Activated T-helper 2 cell treated with anti-CD3 and anti-CD28 coated beads, Interferon-gamma antibody, Interleukin-2, Interleukin-4, amounts not matched to agents 10 μg/mL and 5 μg/mL and 100 μg/mL, durations not matched to agents 14 hours and 24 hours and 36 hours (primary cell): Measurements from ENCODE around the gene TOGARAM1. TPM values are rescaled to one million over a fixed set of nuclear protein-coding genes. Genes with fewer than 3 reads are reported as not detected.

ENCODE experiments used
- DNase-seq: peaks from one replicate; pipeline ENCODE4 v3.0.0; 2021; ENCODE audit warnings: low spot score
- H3K27ac Mint-ChIP-seq: one replicate; pipeline ENCODE4 v1.8.0; 2021; ENCODE audit warnings: mixed read lengths
- H3K27me3 Mint-ChIP-seq: one replicate; pipeline ENCODE4 v1.8.0; 2021; ENCODE audit warnings: low read depth, mixed read lengths
- H3K36me3 Mint-ChIP-seq: one replicate; pipeline ENCODE4 v1.8.0; 2021; ENCODE audit warnings: low read depth, mixed read lengths
- H3K4me1 Mint-ChIP-seq: one replicate; pipeline ENCODE4 v1.8.0; 2021; ENCODE audit warnings: low read depth, mixed read lengths
- H3K4me3 Mint-ChIP-seq: one replicate; pipeline ENCODE4 v1.8.0; 2021; ENCODE audit warnings: low read depth, mild to moderate bottlenecking, moderate library complexity, mixed read lengths
- H3K9me3 Mint-ChIP-seq: one replicate; pipeline ENCODE4 v1.8.0; 2021; ENCODE audit warnings: mixed read lengths
- intact Hi-C: fragments of 100-400 bp; cut with micrococcal nuclease; formaldehyde crosslinking; loops from one replicate; pipeline ENCODE4 v1.15.1; 2023
- total RNA-seq: library from RNA; stranded (reverse); gene quantifications from 2 replicates; pipeline ENCODE4 v1.2.3, GENCODE V29; 2022

Gene TOGARAM1
- total RNA-seq, 1 donor from 2014 or later, result 7.3 TPM

DNA sequence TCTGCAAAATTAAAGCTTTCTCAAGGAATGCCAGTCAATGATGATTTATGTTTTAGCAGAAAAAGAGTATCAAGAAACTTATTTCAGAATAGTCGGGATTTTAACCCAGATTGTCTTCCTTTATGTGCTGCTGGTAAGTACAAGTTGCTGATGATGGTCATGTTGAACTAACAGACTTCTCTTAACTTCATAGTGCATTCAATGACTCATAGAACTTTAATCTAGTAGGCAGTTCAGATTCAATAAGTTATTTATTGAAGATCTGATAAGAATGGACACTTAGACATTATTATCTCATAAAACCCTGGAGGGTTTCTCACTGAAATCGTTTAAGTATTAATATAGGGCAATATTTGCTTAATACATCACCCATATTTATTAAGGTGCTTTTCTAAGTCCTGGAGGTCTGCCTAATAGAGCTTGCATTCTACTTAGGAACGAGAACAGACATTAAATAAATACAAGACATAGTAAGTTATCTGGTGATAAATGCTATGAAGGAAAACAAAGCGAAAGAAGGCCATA is 33.8 kb downstream of the TOGARAM1 start:
- no peak for DNase-seq
- Mint-ChIP-seq H3K36me3 (peaks cover 20% of the 10 kb centered on the region), H3K27ac (no peak overlapping the region), H3K4me1 (peaks cover 2% of the 10 kb centered on the region), H3K27me3 (no peaks in the 10 kb centered on the region), H3K4me3 (no peak overlapping the region), H3K9me3 (no peaks in the 10 kb centered on the region)
- intact Hi-C loops, result no loop called here

DNA sequence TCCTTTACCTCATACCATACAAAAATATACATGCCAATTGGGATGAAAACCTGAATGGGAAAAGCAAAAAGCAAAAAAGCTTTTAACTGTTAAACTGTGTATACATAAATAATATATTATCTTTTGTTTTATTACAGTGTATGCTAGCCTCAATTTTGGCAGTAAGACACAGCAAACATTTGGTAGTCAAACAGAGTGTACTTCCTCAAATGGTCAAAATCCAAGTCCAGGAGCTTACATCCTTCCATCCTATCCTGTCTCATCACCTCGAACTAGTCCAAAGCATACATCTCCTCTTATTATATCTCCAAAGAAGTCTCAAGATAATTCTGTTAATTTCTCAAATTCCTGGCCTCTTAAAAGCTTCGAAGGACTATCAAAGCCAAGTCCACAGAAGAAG is 41.9 kb downstream of the TOGARAM1 start:
- Mint-ChIP-seq H3K4me1 (no peaks in the 10 kb centered on the region), H3K4me3 (no peak overlapping the region), H3K36me3 (peaks cover 4% of the 10 kb centered on the region), H3K27me3 (no peaks in the 10 kb centered on the region), H3K9me3 (no peaks in the 10 kb centered on the region), H3K27ac (no peak overlapping the region)
- DNase-seq, result no peak
- intact Hi-C loops, result no loop called here

DNA sequence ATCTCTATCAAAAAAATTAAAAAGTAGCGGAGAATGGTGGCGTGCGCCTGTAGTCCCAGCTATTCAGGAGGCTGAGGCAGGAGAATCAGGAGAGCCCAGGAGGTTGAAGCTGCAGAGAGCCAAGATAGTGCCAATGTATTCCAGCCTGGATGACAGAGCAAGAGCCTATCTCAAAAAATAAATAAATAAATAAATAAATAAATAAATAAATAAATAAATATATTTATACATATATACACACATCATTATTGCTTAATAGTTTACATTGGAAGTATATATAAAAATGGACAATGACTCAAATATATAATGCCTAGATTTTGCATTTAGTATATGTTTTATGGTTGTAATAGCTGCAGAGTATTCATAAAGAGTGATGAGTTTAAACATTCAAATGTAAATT is 53.1 kb downstream of the TOGARAM1 start:
- H3K27me3 Mint-ChIP-seq, result no peaks in the 10 kb centered on the region

DNA sequence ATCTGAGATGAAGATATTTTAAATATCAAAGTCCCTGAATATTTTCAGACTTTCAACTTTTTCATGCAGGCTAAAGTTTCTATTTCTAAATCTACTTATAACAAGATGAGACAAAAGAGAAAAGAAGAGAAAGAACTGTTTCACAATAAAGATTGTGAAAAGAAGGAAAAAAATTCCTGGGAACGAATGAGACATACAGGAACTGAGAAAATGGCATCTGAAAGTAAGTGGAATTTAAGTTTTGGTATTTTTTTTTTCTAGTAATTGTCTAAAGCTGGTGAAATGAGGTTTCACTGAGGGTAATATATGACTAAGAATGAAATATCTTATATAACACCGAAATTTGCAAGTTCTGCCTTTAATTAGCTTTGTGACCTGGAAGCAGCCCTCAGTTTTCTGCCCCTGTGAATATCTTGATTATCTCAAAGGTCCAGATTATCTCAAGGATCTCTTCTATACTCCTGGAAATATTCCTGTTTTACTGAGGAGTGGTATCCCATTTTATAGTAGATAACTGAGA is 66.2 kb downstream of the TOGARAM1 start:
- Mint-ChIP-seq H3K4me1 (peaks cover 3% of the 10 kb centered on the region), H3K27me3 (no peaks in the 10 kb centered on the region), H3K4me3 (no peak overlapping the region), H3K9me3 (no peaks in the 10 kb centered on the region), H3K27ac (no peak overlapping the region), H3K36me3 (peaks cover 4% of the 10 kb centered on the region)
- intact Hi-C loops, result no loop called here
- no peak for DNase-seq

More for the DNA sequence above, 53.1 kb downstream of the TOGARAM1 start:
- Mint-ChIP-seq H3K27ac (no peak overlapping the region), H3K4me1 (no peaks in the 10 kb centered on the region), H3K9me3 (no peaks in the 10 kb centered on the region), H3K4me3 (no peak overlapping the region), H3K36me3 (peaks cover 20% of the 10 kb centered on the region)
- intact Hi-C loops, result no loop called here
- DNase-seq, result no peak

DNA sequence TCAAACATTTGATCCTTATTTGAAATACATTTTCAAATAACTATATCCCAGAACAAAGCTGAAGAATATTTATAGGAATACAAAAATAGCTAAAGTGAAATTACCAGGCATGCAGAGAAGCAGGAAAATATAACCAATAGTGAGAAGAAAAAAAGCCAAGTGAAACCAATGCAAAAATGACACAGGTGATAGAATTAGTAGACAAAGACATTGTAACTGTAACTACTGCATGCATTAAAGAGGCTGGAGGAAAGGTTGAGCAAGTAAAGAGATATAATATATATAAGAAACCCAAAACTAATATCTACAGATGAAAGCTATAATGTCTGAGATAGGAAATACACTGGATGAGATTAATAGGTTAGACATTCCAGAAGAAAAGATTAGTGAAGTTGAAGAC is 72.7 kb downstream of the TOGARAM1 start:
- H3K27me3 Mint-ChIP-seq, result no peaks in the 10 kb centered on the region
- H3K36me3 Mint-ChIP-seq, result peaks cover 43% of the 10 kb centered on the region
- no peak overlapping the region for H3K4me3 Mint-ChIP-seq
- no peak overlapping the region for H3K27ac Mint-ChIP-seq
- intact Hi-C loops, result no loop called here
- DNase-seq, result no peak
- H3K9me3 Mint-ChIP-seq, result peaks cover 3% of the 10 kb centered on the region
- no peaks in the 10 kb centered on the region for H3K4me1 Mint-ChIP-seq

DNA sequence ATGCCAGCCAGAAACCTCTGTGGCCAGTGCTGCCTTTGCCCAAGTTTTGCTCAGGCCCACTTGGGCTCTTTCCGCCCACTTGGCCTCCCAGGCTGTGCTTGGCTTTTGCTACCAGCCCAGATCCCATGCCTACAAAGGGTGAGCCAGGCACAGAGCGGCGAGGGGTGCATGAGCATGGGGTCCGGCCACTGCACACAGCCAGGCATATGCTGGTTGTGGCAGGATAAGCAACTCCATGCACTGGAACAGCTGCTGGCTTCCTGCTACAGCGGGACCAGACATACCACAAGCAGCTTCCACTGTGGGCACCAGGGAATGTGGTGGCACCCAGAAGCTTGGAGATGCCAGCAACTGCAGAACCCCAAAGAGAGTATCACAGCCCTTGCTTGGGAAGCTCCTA is 76.3 kb downstream of the TOGARAM1 start:
- Mint-ChIP-seq H3K27ac (no peak overlapping the region), H3K9me3 (peaks cover 3% of the 10 kb centered on the region), H3K4me3 (no peak overlapping the region), H3K4me1 (no peaks in the 10 kb centered on the region), H3K27me3 (no peaks in the 10 kb centered on the region), H3K36me3 (peaks cover 47% of the 10 kb centered on the region)
- intact Hi-C loops, result no loop called here
- no peak for DNase-seq

DNA sequence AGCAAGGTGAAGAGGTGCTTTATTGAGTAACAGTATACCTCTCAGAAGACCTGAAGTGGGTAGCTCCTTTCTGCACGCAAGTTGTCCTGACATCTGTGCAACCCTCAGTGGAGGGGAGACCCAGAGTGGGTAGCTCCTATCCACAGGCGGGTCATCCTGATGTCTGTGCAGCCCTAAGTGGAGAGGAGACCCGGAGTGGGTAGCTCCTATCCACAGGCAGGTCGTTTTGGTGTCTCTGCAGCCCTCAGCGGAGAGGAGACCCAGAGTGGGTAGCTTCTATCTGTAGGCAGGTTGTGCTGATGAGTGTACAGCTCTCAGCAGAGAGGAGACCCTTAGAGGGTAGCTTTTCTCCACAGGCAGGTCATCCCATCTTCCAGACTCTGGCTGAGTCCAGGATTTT is 76.9 kb downstream of the TOGARAM1 start:
- Mint-ChIP-seq H3K36me3 (peaks cover 46% of the 10 kb centered on the region), H3K4me1 (no peaks in the 10 kb centered on the region), H3K4me3 (no peak overlapping the region), H3K27ac (no peak overlapping the region), H3K27me3 (no peaks in the 10 kb centered on the region), H3K9me3 (peaks cover 3% of the 10 kb centered on the region)
- intact Hi-C loops, result no loop called here
- DNase-seq, result no peak

DNA sequence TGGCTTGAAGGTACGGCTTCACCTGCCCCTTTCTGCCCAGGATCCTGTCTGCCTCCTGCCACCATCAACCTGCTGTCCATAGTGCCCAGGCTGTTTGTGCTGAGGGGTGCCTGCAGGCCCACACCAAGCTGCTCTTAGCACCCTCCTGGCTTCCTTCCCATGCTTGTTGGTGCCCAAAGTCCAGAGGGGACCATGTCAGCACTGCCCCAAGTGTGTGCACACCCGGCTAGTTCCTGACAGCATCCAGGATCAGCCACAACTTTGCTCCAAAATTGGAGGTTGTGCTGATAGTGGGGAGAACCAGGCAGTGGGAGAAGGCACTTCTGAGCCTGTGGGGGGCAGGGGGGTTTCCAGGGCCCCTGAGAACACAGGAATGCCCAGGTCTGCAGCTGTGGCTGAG is 77.4 kb downstream of the TOGARAM1 start:
- peaks cover 3% of the 10 kb centered on the region for H3K9me3 Mint-ChIP-seq
- H3K36me3 Mint-ChIP-seq, result peaks cover 43% of the 10 kb centered on the region
- no peak overlapping the region for H3K4me3 Mint-ChIP-seq
- no peaks in the 10 kb centered on the region for H3K27me3 Mint-ChIP-seq
- DNase-seq, result no peak
- H3K27ac Mint-ChIP-seq, result no peak overlapping the region
- intact Hi-C loops, result no loop called here
- no peaks in the 10 kb centered on the region for H3K4me1 Mint-ChIP-seq

DNA sequence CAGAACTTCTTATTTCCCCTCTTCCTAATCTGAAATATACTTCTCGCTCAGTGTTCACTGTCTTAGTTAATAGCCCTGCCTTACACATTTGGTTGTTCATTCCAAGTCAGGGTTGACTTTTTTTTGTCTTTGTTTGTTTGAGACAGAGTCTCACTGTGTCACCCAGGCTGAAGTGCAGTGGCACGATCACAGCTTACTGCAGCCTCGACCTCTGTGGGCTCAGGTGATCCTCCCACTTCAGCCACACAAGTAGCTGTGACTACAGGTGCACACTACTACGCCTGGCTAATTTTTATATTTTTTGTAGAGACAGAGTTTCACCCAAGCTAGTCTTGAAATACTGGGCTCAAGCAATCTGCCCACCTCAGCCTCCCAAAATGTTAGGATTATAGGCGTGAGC is 79.7 kb downstream of the TOGARAM1 start:
- Mint-ChIP-seq H3K27ac (no peak overlapping the region), H3K9me3 (peaks cover 3% of the 10 kb centered on the region), H3K4me1 (no peaks in the 10 kb centered on the region), H3K36me3 (peaks cover 40% of the 10 kb centered on the region), H3K4me3 (no peak overlapping the region), H3K27me3 (no peaks in the 10 kb centered on the region)
- no peak for DNase-seq
- intact Hi-C loops, result no loop called here

DNA sequence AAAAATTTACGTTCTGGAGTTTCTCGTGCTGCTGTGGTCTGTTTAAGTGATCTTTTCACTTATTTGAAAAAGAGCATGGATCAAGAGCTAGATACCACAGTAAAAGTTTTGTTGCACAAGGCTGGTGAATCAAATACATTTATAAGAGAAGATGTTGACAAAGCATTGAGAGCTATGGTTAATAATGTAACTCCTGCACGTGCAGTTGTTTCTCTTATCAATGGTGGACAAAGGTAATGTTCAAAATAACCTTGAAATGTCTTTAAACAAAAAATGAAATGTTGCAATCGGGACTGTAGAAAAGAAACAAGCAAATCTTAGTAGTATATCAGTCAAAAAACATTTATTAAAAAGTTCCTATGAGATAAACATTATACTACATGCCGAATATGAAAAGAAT is 82.6 kb downstream of the TOGARAM1 start:
- H3K27me3 Mint-ChIP-seq, result no peaks in the 10 kb centered on the region
- H3K36me3 Mint-ChIP-seq, result peaks cover 21% of the 10 kb centered on the region
- no peaks in the 10 kb centered on the region for H3K4me1 Mint-ChIP-seq
- no peaks in the 10 kb centered on the region for H3K9me3 Mint-ChIP-seq
- H3K27ac Mint-ChIP-seq, result no peak overlapping the region
- intact Hi-C loops, result no loop called here
- DNase-seq, result no peak
- H3K4me3 Mint-ChIP-seq, result no peak overlapping the region

DNA sequence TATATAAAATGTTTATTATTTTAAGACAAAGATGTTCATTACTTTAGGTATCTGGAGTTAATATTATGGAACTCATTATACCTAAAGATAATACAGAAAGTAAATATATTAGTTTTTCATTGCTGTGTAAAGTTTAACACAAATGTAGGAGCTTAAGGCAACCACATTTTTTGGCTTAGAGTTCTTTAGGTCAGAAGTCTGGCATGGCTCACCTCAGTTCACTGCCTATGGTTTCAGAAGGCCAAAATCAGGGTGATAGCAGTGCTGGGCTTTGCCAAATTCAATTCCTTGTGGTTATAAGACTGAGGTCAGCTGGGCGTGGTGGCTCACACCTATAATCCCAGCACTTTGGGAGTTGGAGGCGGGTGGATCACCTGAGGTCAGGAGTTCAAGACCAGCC is 86.4 kb downstream of the TOGARAM1 start:
- intact Hi-C loops, result no loop called here
- DNase-seq, result no peak
- H3K9me3 Mint-ChIP-seq, result no peaks in the 10 kb centered on the region
- H3K4me1 Mint-ChIP-seq, result no peaks in the 10 kb centered on the region
- peaks cover 12% of the 10 kb centered on the region for H3K36me3 Mint-ChIP-seq
- H3K27me3 Mint-ChIP-seq, result no peaks in the 10 kb centered on the region
- no peak overlapping the region for H3K4me3 Mint-ChIP-seq
- H3K27ac Mint-ChIP-seq, result no peak overlapping the region

DNA sequence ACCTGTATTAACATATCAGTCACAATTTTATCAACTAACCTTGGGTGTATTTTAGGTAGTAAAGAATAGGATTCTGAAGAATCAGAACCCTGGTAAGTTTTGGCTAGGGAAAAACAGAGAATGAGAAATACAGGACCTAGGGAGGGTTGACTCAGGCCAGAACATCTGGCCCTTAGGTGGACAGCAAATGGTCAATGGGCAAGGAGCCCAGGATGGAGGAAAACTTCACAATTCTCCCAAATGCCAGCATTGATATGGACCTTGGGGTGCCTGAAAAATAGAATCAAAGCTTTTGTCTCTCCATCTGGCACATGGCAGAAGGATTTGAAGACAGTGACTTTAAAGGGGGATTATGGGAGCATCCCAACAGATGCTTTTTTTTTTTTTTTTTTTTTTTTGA is 89.2 kb downstream of the TOGARAM1 start:
- no peaks in the 10 kb centered on the region for H3K27me3 Mint-ChIP-seq
- DNase-seq, result no peak
- H3K4me3 Mint-ChIP-seq, result no peak overlapping the region
- intact Hi-C loops, result no loop called here
- H3K4me1 Mint-ChIP-seq, result no peaks in the 10 kb centered on the region
- H3K36me3 Mint-ChIP-seq, result peaks cover 16% of the 10 kb centered on the region
- H3K9me3 Mint-ChIP-seq, result no peaks in the 10 kb centered on the region
- H3K27ac Mint-ChIP-seq, result no peak overlapping the region

DNA sequence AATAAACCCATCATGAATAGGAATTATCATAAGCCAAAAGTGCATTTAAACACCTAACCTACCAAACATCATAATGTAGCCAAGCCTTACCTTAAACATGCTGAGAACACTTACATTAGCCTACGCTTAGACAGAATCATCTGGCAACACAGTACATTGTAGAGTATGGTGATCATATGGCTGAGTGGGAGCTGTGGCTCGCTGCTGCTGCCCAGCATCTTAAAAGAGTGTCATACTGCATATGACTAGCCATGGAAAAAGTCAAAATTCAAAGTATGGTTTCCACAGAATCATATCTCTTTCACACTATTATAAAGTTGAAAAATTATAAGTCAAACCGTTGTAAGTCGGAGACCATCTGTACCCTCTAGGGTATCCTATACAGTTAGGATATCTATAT is 89.9 kb downstream of the TOGARAM1 start:
- DNase-seq, result no peak
- H3K4me1 Mint-ChIP-seq, result no peaks in the 10 kb centered on the region
- no peaks in the 10 kb centered on the region for H3K9me3 Mint-ChIP-seq
- no peak overlapping the region for H3K4me3 Mint-ChIP-seq
- no peaks in the 10 kb centered on the region for H3K27me3 Mint-ChIP-seq
- H3K27ac Mint-ChIP-seq, result no peak overlapping the region
- H3K36me3 Mint-ChIP-seq, result peaks cover 16% of the 10 kb centered on the region
- intact Hi-C loops, result no loop called here

DNA sequence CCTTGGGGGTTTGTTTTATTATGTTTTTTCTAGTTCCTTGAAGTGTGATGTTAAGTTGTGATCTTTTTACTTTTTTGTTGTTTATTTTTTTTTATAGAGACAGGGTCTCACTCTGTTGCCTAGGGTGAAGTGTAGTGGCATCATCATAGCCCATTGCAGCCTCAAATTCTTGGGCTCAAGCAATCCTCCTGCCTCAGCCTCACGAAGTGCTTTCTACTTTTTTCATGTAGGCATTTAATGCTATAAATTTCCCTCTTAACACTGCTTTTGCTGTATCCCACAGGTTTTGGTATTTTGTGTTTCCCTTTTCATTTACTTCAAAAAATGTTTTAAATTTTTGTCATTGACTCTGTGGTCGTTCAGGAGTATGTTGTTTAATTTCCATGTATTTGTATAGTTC is 95.4 kb downstream of the TOGARAM1 start:
- intact Hi-C loops, result no loop called here

More for the DNA sequence above, 95.4 kb downstream of the TOGARAM1 start:
- H3K4me1 Mint-ChIP-seq, result no peaks in the 10 kb centered on the region
- no peak overlapping the region for H3K4me3 Mint-ChIP-seq
- peaks cover 31% of the 10 kb centered on the region for H3K36me3 Mint-ChIP-seq
- H3K27me3 Mint-ChIP-seq, result no peaks in the 10 kb centered on the region
- H3K9me3 Mint-ChIP-seq, result no peaks in the 10 kb centered on the region
- DNase-seq, result no peak
- H3K27ac Mint-ChIP-seq, result no peak overlapping the region
